ENCODE results near the gene ID3.

ID3 gene

GRCh38 chr1:23582820-23583219, 23.5 kb upstream of the ID3 start:
- Histone ChIP-seq H2AK5ac (ENCODE audit: low read length) (no peak overlapping the region), H3K4ac (ENCODE audit: low read depth, low read length) (no peak overlapping the region), H2BK120ac (ENCODE audit: low read depth, low read length) (no peak overlapping the region), H3K4me2 (ENCODE audit: low read length) (no peak overlapping the region), H3K27ac (ENCODE audit: low read depth, low read length) (no peak overlapping the region), H3K79me2 (ENCODE audit: control insufficient read depth, insufficient read depth, low read length) (no peaks in the 10 kb centered on the region), H3K4me3 (ENCODE audit: low read length) (no peak overlapping the region), H2BK15ac (replicated peaks; ENCODE audit: low read depth) (no peak overlapping the region), H4K5ac (ENCODE audit: low read length) (no peak overlapping the region), H3K4me1 (ENCODE audit: control insufficient read depth, low read depth, low read length) (peaks cover under 1% of the 10 kb centered on the region), H3K18ac (ENCODE audit: low read length) (no peak overlapping the region), H3K9ac (ENCODE audit: low read length) (no peak overlapping the region), H3K79me1 (ENCODE audit: low read length) (no peaks in the 10 kb centered on the region), H2BK5ac (ENCODE audit: low read length) (no peak overlapping the region), H4K8ac (ENCODE audit: low read depth, low read length) (no peak overlapping the region), H3K36me3 (ENCODE audit: control insufficient read depth, insufficient read depth, low read length) (no peaks in the 10 kb centered on the region), H3K27me3 (ENCODE audit: insufficient read depth, low read length, poor library complexity) (no peaks in the 10 kb centered on the region), H3K23ac (ENCODE audit: low read length) (no peak overlapping the region), H3K56ac (ENCODE audit: low read length) (no peak overlapping the region)
- DNase-seq = no peak
- no CpG with 5 or more reads among the region's 4 CpGs for WGBS (ENCODE audit: extremely low coverage, insufficient coverage, low lambda C conversion rate)

- Histone ChIP-seq H3K9ac (ENCODE audit: low read length) (no peak overlapping the region), H3K79me2 (ENCODE audit: control insufficient read depth, insufficient read depth, low read length) (no peaks in the 10 kb centered on the region), H3K56ac (ENCODE audit: low read length) (no peak overlapping the region), H3K4me1 (ENCODE audit: control insufficient read depth, low read depth, low read length) (peaks cover 3% of the 10 kb centered on the region), H2BK15ac (replicated peaks; ENCODE audit: low read depth) (no peak overlapping the region), H3K18ac (ENCODE audit: low read length) (no peak overlapping the region), H4K5ac (ENCODE audit: low read length) (no peak overlapping the region), H3K27me3 (ENCODE audit: insufficient read depth, low read length, poor library complexity) (no peaks in the 10 kb centered on the region), H3K23ac (ENCODE audit: low read length) (no peak overlapping the region), H2BK120ac (ENCODE audit: low read depth, low read length) (no peak overlapping the region), H3K4me3 (ENCODE audit: low read length) (no peak overlapping the region), H3K79me1 (ENCODE audit: low read length) (no peaks in the 10 kb centered on the region), H3K36me3 (ENCODE audit: control insufficient read depth, insufficient read depth, low read length) (no peaks in the 10 kb centered on the region), H4K8ac (ENCODE audit: low read depth, low read length) (no peak overlapping the region), H3K4ac (ENCODE audit: low read depth, low read length) (no peak overlapping the region), H2BK5ac (ENCODE audit: low read length) (no peak overlapping the region), H3K27ac (ENCODE audit: low read depth, low read length) (no peak overlapping the region), H3K4me2 (ENCODE audit: low read length) (no peak overlapping the region), H2AK5ac (ENCODE audit: low read length) (peak overlapping the region; percentile 36)
- WGBS (ENCODE audit: extremely low coverage, insufficient coverage, low lambda C conversion rate) = no CpG with 5 or more reads among the region's 8 CpGs
- DNase-seq = no peak
These were observed 21.9 kb upstream of the ID3 start for GRCh38 chr1:23581219-23581618.

GRCh38 chr1:23578997-23579363, 19.7 kb upstream of the ID3 start:
- H4K8ac ChIP-seq (ENCODE audit: low read depth, low read length) = no peak overlapping the region
- no peak overlapping the region for H2BK120ac ChIP-seq (ENCODE audit: low read depth, low read length)
- no peaks in the 10 kb centered on the region for H3K36me3 ChIP-seq (ENCODE audit: control insufficient read depth, insufficient read depth, low read length)
- no peak overlapping the region for H3K4me3 ChIP-seq (ENCODE audit: low read length)
- H2BK5ac ChIP-seq (ENCODE audit: low read length) = no peak overlapping the region
- no peak overlapping the region for H3K23ac ChIP-seq (ENCODE audit: low read length)
- no peak overlapping the region for H3K18ac ChIP-seq (ENCODE audit: low read length)
- H2BK15ac ChIP-seq (replicated peaks; ENCODE audit: low read depth) = no peak overlapping the region
- no peaks in the 10 kb centered on the region for H3K27me3 ChIP-seq (ENCODE audit: insufficient read depth, low read length, poor library complexity)
- no peak overlapping the region for H4K5ac ChIP-seq (ENCODE audit: low read length)
- H3K79me1 ChIP-seq (ENCODE audit: low read length) = no peaks in the 10 kb centered on the region
- no peak overlapping the region for H3K4me2 ChIP-seq (ENCODE audit: low read length)
- H2AK5ac ChIP-seq (ENCODE audit: low read length) = no peak overlapping the region
- no peak overlapping the region for H3K9ac ChIP-seq (ENCODE audit: low read length)
- H3K4ac ChIP-seq (ENCODE audit: low read depth, low read length) = no peak overlapping the region
- no CpG with 5 or more reads among the region's 6 CpGs for WGBS (ENCODE audit: extremely low coverage, insufficient coverage, low lambda C conversion rate)
- peaks cover 3% of the 10 kb centered on the region for H3K4me1 ChIP-seq (ENCODE audit: control insufficient read depth, low read depth, low read length)
- H3K79me2 ChIP-seq (ENCODE audit: control insufficient read depth, insufficient read depth, low read length) = no peaks in the 10 kb centered on the region
- H3K27ac ChIP-seq (ENCODE audit: low read depth, low read length) = no peak overlapping the region
- H3K56ac ChIP-seq (ENCODE audit: low read length) = no peak overlapping the region
- no peak for DNase-seq

GRCh38 chr1:23578311-23578996, 19.2 kb upstream of the ID3 start:
- H3K36me3 ChIP-seq (ENCODE audit: control insufficient read depth, insufficient read depth, low read length) = no peaks in the 10 kb centered on the region
- H3K4ac ChIP-seq (ENCODE audit: low read depth, low read length) = no peak overlapping the region
- DNase-seq = no peak
- H2AK5ac ChIP-seq (ENCODE audit: low read length) = peak overlapping the region; percentile 56
- H3K4me3 ChIP-seq (ENCODE audit: low read length) = no peak overlapping the region
- no peak overlapping the region for H3K23ac ChIP-seq (ENCODE audit: low read length)
- no peak overlapping the region for H2BK5ac ChIP-seq (ENCODE audit: low read length)
- no peak overlapping the region for H2BK120ac ChIP-seq (ENCODE audit: low read depth, low read length)
- H3K9ac ChIP-seq (ENCODE audit: low read length) = peak overlapping the region; percentile 12
- no peak overlapping the region for H3K4me2 ChIP-seq (ENCODE audit: low read length)
- H3K4me1 ChIP-seq (ENCODE audit: control insufficient read depth, low read depth, low read length) = peaks cover 3% of the 10 kb centered on the region
- no peak overlapping the region for H3K56ac ChIP-seq (ENCODE audit: low read length)
- H3K18ac ChIP-seq (ENCODE audit: low read length) = no peak overlapping the region
- no peaks in the 10 kb centered on the region for H3K79me2 ChIP-seq (ENCODE audit: control insufficient read depth, insufficient read depth, low read length)
- no peak overlapping the region for H2BK15ac ChIP-seq (replicated peaks; ENCODE audit: low read depth)
- no peak overlapping the region for H4K8ac ChIP-seq (ENCODE audit: low read depth, low read length)
- no CpG with 5 or more reads among the region's 4 CpGs for WGBS (ENCODE audit: extremely low coverage, insufficient coverage, low lambda C conversion rate)
- no peak overlapping the region for H4K5ac ChIP-seq (ENCODE audit: low read length)
- H3K27me3 ChIP-seq (ENCODE audit: insufficient read depth, low read length, poor library complexity) = no peaks in the 10 kb centered on the region
- no peak overlapping the region for H3K27ac ChIP-seq (ENCODE audit: low read depth, low read length)
- H3K79me1 ChIP-seq (ENCODE audit: low read length) = no peaks in the 10 kb centered on the region

GRCh38 chr1:23577056-23578004, 18.0 kb upstream of the ID3 start:
- Histone ChIP-seq H4K8ac (ENCODE audit: low read depth, low read length) (no peak overlapping the region), H2BK120ac (ENCODE audit: low read depth, low read length) (no peak overlapping the region), H3K27me3 (ENCODE audit: insufficient read depth, low read length, poor library complexity) (no peaks in the 10 kb centered on the region), H3K4ac (ENCODE audit: low read depth, low read length) (no peak overlapping the region), H3K18ac (ENCODE audit: low read length) (no peak overlapping the region), H4K5ac (ENCODE audit: low read length) (peak overlapping the region; percentile 41), H3K79me2 (ENCODE audit: control insufficient read depth, insufficient read depth, low read length) (no peaks in the 10 kb centered on the region), H3K4me2 (ENCODE audit: low read length) (no peak overlapping the region), H3K23ac (ENCODE audit: low read length) (no peak overlapping the region), H3K56ac (ENCODE audit: low read length) (no peak overlapping the region), H3K79me1 (ENCODE audit: low read length) (no peaks in the 10 kb centered on the region), H2BK5ac (ENCODE audit: low read length) (no peak overlapping the region), H3K27ac (ENCODE audit: low read depth, low read length) (no peak overlapping the region), H3K4me1 (ENCODE audit: control insufficient read depth, low read depth, low read length) (peaks cover 3% of the 10 kb centered on the region), H3K36me3 (ENCODE audit: control insufficient read depth, insufficient read depth, low read length) (no peaks in the 10 kb centered on the region), H3K4me3 (ENCODE audit: low read length) (no peak overlapping the region), H2AK5ac (ENCODE audit: low read length) (no peak overlapping the region), H2BK15ac (replicated peaks; ENCODE audit: low read depth) (no peak overlapping the region), H3K9ac (ENCODE audit: low read length) (no peak overlapping the region)
- no CpG with 5 or more reads among the region's 11 CpGs for WGBS (ENCODE audit: extremely low coverage, insufficient coverage, low lambda C conversion rate)
- DNase-seq = no peak
